Smooth muscle cell of the umbilical artery (primary cell): Measurements from ENCODE around the gene ZNF804A. TPM values are rescaled to one million over a fixed set of nuclear protein-coding genes. Genes with fewer than 3 reads are reported as not detected.

Source experiments
- total RNA-seq: library from RNA; depleted of rRNA; stranded (reverse); fragments of >200 nt; gene quantifications from 2 replicates; pipeline ENCODE4 v1.2.3, GENCODE V29; 2014

ZNF804A gene
- 2.7 and 4.4 TPM in 2 replicates for total RNA-seq

DNA sequence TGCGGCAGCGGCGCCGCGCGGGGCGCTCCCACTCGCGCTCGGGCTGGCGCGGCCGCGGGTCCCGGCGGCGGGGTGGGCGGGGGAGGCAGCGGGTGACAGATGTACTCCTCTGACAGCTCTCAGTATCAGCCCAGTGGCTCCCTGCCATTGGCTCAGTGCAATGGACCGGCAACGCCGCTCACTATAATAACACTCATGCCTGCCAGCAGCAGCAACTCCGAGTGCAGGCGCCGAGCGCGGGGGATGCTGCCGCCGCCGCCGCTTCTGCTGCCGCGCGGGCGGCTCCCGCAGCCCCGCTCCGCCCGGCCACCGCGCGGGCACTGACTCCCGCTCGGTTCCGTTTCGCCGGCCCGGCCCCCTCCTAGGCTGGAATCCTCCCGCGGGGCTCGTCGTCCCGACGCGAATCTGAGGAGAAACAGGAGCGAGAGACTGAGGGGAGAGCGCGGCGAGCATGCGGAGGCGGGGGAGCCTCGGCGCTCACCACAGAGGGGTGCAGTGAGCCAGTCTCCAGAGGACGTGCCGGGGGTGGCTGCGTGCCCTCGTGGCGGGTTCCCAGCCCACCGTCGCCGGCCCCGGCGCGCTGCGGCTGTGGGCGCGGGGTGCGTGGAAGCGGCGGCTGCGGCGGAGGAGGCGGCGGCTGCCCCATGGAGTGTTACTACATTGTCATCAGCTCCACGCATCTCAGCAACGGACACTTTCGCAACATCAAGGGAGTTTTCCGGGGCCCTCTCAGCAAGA is at the start of gene ZNF804A:
ZNF804A (plus strand) TSS at position 214 of the 738 bp plus-strand sequence; CDS start at position 645, 431 bp downstream.

